Esophagus muscularis mucosa (tissue), 4 donors: ENCODE measurements around the gene CXXC5.

Source experiments
- CTCF ChIP-seq, 3 experiments: fragments of 200-600 bp in 2 of 3; fragments of 450-650 bp in 1 of 3; sonication (generic) in 2 of 3; IDR thresholded peaks; one replicate each; pipeline ENCODE4 v1.5.1; 2017 to 2019; ENCODE audit warnings: antibody characterized with exemption in 3 of 3, mild to moderate bottlenecking in 2 of 3, moderate library complexity in 1 of 3
- EP300 ChIP-seq: sonication (generic); formaldehyde crosslinking; IDR thresholded peaks from one replicate; pipeline ENCODE4 v1.6.1; 2017; ENCODE audit warnings: antibody characterized with exemption
- POLR2A ChIP-seq: fragments of 450-650 bp; IDR thresholded peaks from one replicate; pipeline ENCODE4 v1.6.1; 2017; ENCODE audit warnings: antibody characterized with exemption, moderate library complexity, mild to moderate bottlenecking, low read depth
- POLR2AphosphoS5 ChIP-seq, 2 donors: sonication (generic); formaldehyde crosslinking; IDR thresholded peaks; one replicate each; pipeline ENCODE4 v1.6.1; 2017; ENCODE audit warnings: antibody characterized with exemption in 2 of 2

DNA sequence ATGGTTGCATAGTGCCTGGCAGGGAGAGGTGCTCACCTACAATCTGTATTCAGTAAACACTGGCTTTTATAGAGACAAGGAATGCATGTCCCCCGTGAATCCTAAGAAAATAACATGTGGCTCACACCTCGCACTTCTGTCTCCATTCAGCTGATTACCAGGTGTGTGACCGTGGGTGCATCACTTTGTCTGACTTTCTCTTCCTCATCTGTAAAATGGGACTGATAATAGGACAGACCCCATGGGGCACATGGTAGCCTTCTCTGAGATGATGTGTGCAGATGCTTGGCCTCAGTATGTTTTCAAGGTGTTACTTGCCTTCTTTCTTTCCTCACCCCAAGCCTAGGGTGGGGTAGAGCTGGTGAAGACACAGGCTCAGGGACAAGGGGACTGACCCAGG is 6.3 kb downstream of the CXXC5 start:
- TF ChIP-seq POLR2A (no peak), CTCF (IDR thresholded peaks at IDR 0.05) (no peak), POLR2AphosphoS5 (IDR thresholded peaks at IDR 0.05) (no peak), EP300 (no peak)
